Stimulated activated CD8-positive, alpha-beta memory T cell treated with anti-CD3 and anti-CD28 coated beads, Interleukin-4, amount 100 ng/mL, for 48 hours (primary cell): Measurements from ENCODE around the gene TMBIM1.
A peak's percentile ranks its signal among the peaks of the same experiment; 100 is the strongest.

Source experiments
- DNase-seq: peaks from one replicate; pipeline ENCODE4 v3.0.0-alpha.2; 2020

Gene TMBIM1

DNA sequence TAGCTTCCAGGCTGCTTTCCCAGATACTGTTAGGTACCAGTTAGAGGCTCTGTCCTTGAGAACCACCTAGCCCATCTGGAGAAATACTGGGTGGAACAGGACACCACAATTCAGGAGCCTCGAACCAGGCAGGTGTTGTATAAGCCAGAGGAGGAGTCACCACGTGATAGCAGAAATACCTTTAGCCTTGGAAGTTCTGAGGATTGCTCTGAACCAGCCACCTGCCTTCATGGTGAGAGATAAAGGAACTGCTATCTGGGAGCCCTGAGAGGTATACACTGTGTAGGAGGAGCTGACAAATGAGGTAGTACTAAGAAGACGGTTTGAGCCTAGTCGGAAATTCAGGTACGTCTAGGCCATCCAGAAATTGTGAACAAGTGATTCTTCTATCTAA lies 39.1 kb downstream of the TMBIM1 start:
- DNase-seq: no peak

DNA sequence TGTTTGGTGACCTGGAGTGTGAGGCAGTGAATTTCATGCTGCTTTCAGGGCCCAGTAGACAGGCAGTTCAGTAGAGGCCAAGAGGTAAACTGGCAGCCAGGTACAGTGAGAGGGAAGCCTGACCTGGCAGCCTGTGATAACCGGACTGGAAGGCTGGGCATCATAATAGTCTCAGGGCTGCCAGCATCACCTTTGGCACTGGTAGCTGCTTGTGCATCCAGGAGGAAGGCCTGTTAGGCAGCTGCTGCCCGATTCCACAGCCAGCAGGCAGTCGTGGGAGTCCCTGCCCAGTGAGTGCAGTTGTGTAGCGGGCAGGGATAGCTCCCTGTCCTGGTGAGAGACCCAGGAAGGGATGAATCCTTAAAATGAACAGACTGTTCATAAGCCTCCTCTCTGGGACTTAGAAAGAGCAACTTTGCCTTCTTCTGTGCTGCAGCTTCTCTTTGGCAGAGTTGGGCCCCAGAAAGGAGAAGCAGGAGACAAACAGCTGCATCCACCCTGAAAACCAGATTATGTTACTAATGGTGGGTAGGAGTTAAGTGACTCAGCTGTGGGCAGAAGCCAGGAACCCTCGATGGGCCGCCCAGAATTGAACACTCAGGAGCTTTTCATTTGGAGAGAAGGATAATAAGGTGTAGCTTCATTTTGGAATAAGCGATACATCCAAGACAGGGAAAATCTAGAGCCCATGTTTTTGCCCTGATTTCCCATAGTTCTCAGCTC lies 39.6 kb downstream of the TMBIM1 start:
- DNase-seq: no peak

DNA sequence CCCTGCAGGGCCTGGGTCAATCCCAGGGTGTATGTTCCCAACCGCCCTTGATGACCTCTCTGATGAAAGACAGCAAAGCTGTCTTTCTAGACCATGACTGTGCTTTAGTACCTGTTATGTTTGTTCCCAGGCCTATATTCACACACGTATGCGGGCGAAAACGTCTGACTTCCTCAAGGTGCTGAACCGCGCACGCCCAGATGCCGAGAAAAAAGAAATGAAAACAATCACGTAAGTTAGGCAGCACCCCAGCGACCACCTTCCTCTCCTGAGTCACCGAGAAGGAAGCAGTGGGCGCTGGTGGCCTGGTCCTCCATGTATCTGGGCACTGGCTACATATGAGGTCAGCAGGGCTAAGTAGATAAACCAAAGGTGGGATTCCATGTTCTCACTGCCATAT lies 42.6 kb downstream of the TMBIM1 start:
- DNase-seq: no peak

DNA sequence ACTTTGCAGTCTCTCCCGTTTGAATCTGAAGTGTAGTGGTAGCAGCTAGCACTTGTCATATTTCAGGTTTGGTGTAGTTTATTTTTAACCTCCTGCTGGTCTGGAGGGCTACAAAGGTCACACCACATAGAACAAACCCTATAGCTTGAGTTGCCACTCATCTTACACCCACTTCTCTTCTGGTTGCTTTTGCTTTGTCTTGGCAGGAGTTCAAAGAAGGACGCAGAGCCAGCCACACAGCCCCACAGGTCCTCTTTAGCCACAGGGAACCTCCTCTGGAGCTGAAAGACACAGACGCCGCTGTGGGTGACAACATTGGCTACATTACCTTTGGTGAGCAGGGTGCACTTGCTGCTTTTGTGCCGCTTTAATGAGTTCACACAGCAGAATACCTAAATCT lies 47.1 kb downstream of the TMBIM1 start:
- DNase-seq: no peak

DNA sequence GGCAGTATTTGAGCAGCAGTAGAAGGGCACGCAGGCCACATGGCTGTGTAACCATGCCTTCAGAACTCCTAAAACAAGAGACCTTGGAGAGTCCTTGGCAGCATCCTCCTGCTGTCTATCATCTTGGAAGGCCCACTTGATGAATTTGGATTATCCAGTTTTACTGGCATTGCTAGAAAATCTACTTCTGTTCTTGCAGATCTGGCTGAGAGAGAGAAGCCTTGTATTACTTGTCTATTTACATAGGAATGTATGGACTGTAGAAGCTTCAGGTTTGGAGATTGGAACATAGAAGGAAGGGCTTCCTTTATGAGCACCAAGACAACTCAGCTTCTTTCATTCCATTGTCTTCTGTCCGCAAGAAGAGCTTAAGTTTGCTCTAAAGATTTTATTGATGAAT lies 47.6 kb downstream of the TMBIM1 start:
- DNase-seq: no peak

DNA sequence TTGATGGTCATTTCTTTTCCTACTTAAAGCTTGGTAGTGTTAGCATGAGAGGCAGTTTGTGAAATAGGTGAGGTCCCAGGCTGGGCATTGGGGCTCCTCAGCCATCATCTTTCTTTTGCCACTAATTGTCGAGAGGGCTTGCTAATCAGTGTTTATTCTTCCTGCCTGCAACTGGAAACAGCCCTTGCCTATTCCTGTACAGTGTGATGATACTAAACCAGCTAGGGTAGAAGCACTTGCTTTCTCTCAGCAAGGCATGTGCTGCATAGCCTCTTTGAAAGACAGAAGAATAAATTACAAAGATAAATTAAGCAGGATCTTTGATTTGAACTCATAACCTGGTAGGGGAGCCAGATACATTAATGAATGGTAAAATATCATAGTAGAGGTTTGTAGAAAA lies 48.1 kb downstream of the TMBIM1 start:
- no peak for DNase-seq

DNA sequence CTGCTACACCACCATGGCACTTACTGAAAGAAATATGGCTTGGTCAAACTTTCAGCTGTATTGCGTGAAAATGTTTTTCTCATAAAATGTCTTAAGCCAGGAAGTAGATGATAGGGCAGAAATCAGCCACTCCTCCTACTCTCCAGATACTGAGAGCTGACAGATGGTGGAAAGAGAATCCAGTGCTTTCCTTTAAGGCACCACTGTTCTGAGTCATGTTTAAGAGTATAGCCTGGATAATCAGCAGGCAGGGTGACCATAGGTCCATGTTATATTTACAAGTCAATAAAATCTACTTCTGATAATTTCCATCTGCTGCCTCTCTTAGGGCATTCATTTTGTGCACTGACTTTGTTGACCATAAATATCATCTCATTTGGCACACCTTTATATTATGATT lies 53.4 kb downstream of the TMBIM1 start:
- DNase-seq: no peak

DNA sequence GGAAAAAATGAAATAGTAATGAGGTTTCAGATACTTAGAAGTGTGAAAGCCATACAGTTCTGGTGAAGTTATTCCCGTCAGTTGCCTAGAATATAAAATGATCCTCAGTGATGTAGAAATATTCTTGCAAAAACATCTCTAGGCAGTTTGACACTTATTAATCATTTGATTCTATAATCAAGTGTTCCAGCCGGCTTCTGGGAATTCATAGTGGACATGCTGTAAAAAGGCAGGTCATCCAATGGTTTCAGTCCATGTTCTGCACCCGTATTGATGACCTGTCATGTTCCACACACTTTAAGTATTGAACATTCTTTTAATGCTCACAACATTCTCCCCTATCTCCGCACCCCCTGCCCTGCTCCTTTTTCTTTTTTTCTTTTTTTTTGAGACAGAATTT lies 55.5 kb downstream of the TMBIM1 start:
- no peak for DNase-seq

DNA sequence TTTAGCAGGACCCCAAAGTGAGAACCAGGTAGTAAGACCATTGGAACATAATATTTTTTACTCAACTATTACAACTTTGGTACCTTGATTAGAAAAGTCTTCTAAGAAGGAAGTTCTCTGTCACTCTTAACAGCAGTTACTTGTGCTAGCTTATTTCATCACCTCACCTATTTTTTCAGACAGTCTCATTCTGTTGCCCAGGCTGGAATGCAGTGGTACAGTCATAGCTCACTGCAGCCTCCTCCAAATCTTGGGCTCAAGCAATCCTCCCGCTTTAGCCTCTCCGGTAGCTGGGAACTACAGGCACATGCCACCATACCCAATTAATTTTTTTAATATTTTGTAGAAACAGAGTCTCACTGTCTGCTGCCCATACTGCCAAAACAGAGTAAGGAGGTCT lies 57.3 kb downstream of the TMBIM1 start:
- no peak for DNase-seq

DNA sequence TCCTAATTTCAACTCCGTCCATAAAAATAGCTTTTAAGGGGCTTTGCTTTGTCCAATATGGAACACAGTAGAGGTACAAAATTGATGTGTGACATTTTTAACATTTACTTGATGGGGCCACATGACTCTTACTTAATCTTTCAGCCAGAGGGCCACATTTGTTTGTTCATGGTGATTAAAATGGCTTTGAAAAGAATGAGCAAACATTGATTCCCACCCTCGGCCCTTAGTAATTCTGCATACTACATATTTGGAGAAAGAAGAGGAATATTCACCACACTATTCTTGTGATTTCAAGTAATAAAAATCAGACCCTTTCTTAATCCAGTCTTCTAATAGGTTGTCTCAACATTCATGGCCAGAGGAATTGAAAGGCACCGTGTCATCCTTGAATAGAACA lies 57.8 kb downstream of the TMBIM1 start:
- no peak for DNase-seq

DNA sequence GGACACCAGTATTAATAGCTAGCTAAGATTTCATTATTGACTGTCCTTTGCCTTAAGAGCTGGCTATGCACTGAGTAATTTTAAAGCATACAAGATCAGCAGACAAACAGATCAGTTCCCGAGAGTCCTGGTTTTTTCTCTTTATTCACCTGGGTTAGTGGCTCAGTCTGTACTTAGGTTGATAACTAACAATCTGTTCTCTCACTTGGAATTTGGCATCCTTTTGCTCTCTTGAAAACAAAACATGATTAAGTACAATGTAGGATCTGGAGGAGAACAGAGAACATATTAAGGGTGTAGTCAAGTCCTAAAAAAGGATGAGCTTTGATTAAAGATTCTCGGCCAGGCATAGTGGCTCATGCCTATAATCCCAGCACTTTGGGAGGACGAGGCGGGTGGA lies 58.8 kb downstream of the TMBIM1 start:
- no peak for DNase-seq

DNA sequence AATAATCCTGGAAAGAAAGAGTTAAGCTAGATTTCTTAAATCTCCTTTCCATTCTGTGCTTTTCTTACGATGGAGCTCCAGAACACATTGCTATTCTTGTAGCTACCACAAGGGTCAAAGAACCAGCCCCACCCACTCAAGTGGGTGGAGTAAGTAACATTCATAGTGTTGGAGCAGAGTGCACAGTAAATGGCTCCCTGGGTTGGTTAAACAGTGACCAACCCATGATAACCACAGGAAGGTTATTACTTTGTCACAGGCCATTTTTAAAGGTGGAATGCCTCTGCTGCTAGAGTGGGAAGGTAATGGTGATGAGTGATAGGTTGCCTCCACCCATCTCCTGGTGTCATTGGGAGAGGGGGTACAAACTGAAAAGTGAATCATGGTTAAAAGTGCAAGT lies 61.4 kb downstream of the TMBIM1 start:
- peak; percentile 40 for DNase-seq

DNA sequence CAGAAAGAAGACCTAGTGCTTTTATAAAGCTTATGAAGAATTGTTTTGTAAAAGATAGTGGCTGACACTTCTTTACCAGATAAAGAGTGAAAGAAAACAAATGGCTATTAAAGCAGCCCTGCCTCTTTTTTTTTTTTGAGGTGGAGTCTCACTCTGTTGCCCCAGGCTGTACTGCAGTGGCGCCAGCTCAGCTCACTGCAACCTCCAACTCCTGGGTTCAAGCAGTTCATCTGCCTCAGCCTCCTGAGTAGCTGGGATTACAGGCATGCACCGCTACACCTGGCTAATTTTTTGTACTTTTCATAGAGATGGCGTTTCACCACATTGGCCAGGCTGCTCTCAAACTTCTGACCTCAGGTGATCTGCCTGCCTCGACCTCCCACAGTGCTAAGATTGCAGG lies 62.5 kb downstream of the TMBIM1 start:
- no peak for DNase-seq

DNA sequence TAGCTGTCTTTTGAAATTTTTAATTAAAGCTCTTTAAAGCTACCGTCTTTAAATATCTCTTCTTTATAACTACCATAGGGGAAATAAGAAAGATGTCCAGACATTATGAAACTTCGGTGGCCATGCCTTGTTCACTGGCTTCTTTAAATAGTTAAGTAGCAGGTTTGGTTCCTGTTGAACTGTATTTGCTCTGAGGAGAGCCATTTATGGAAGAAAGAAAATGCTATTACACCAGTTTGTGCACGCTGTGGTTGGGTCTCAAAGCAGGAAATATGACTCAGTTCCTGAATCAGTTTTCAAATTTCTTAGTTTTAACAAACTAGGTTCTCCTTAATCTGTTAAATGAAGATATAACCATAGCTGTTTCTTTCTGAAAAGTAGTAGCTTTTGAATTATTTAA lies 63.1 kb downstream of the TMBIM1 start:
- no peak for DNase-seq

DNA sequence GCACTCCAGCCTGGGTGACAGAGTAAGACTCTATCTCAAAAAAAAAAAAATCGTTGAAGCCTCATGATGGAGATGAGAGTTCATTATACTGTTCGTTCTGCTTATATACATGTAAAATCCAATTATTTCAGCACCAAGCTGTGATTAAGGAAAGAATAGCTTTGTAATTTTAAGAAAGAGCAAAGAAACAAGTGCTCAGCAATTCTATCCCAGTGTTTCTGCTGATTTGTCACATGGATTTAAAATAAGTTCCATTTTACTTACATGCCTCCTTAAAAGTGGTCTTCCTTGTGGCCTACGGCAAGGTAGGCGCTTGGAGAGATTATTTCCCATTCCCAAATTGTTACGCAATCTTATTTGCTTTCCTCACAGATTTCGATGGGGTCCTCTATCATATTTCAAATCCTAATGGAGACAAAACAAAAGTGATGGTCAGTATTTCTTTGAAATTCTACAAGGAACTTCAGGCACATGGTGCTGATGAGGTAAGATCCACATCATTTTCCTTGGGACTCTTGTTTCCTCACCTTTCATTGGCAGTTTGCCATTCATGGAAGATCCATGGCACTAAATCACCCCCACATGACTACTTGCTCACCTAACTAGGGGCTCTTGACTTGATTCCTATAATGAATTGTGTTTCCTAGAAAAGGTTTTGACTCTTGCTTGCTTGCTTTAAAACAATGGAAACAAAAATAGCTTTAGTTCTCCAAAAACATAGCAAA lies 63.8 kb downstream of the TMBIM1 start:
- DNase-seq: no peak

DNA sequence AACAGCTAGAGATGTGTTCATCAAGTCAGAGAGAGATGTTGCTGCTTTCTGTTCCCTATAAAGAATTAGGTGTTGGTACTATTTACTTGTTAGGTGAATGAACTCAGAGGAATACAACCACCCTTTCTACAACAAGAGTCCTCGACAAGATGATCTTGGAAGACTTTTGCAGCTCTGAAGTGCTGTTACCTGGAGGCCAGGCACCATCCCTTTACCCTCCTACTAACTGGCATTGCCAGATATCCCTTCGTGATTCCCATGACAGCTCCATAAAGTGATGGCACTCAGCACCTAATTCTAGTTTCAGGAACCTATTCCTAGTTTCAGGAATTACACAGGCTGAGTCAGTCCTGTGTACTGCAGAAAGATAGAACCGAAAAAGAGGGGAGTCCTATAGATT lies 65.4 kb downstream of the TMBIM1 start:
- DNase-seq: no peak
